HG03060 (cell line): ENCODE data around the gene APOBEC3A.
"Not testable (repeated sequence)": the region's sequence is repeated elsewhere in the genome, so short reads cannot be mapped to it uniquely, and the experiment has no call there.

ENCODE experiments used
- ATAC-seq: cut with Tn5 transposase; IDR thresholded peaks from one replicate; pipeline ENCODE4 v1.9.1; 2021; ENCODE audit warnings: low read depth, moderate number of reproducible peaks; ENCODE audit not compliant: unreplicated experiment

Gene APOBEC3A

GRCh38 chr22:38957808-38958650 is 620 bp downstream of the APOBEC3A start:
- no peak for ATAC-seq

GRCh38 chr22:38958651-38958943 is 1.2 kb downstream of the APOBEC3A start:
- not testable (repeated sequence) for ATAC-seq

- ATAC-seq: no peak
Observed at GRCh38 chr22:38959590-38959989, 2.2 kb downstream of the APOBEC3A start.

GRCh38 chr22:38960673-38961072 is 3.3 kb downstream of the APOBEC3A start:
- ATAC-seq: not testable (repeated sequence)

- ATAC-seq: not testable (repeated sequence)
Observed at GRCh38 chr22:38963291-38963738, 5.9 kb downstream of the APOBEC3A start.

GRCh38 chr22:38963872-38964271 is 6.5 kb downstream of the APOBEC3A start:
- ATAC-seq: no peak

GRCh38 chr22:38964306-38964705 is 6.9 kb downstream of the APOBEC3A start:
- ATAC-seq: no peak

- no peak for ATAC-seq
Observed at GRCh38 chr22:38964989-38965388, 7.6 kb downstream of the APOBEC3A start.

GRCh38 chr22:38965614-38966379 is 8.4 kb downstream of the APOBEC3A start:
- ATAC-seq: no peak

GRCh38 chr22:38966380-38966702 is 8.9 kb downstream of the APOBEC3A start:
- no peak for ATAC-seq

- no peak for ATAC-seq
Observed at GRCh38 chr22:38966942-38967341, 9.5 kb downstream of the APOBEC3A start.

GRCh38 chr22:38967451-38968450 is 10.3 kb downstream of the APOBEC3A start:
- ATAC-seq: no peak

- ATAC-seq: no peak
Observed at GRCh38 chr22:38968801-38969200, 11.4 kb downstream of the APOBEC3A start.

GRCh38 chr22:38970551-38970950 is 13.1 kb downstream of the APOBEC3A start:
- ATAC-seq: no peak

GRCh38 chr22:38971202-38971601 is 13.8 kb downstream of the APOBEC3A start:
- no peak for ATAC-seq

GRCh38 chr22:38971791-38972190 is 14.4 kb downstream of the APOBEC3A start:
- ATAC-seq: no peak

- ATAC-seq: no peak
Observed at GRCh38 chr22:38972558-38972957, 15.1 kb downstream of the APOBEC3A start.

- no peak for ATAC-seq
Observed at GRCh38 chr22:38973289-38974169, 16.1 kb downstream of the APOBEC3A start.

GRCh38 chr22:38974170-38974825 is 16.9 kb downstream of the APOBEC3A start:
- no peak for ATAC-seq
